OCI-LY7 (cell line): ENCODE data around the gene EEPD1. TPM values are rescaled to one million over a fixed set of nuclear protein-coding genes. Genes with fewer than 3 reads are reported as not detected.

Source experiments
- BruUV-seq: library from RNA; stranded (reverse); fragments of 400-500 nt; replicated peaks from 2 replicates; lab custom pipeline; 2021; lab: Mats Ljungman, UMichigan
- CTCF ChIA-PET: fragments of 300-600 bp; sonication (Branson Sonifier 250); formaldehyde crosslinking; loops from one replicate; lab custom pipeline; 2022; ENCODE audit warnings: antibody characterized with exemption; ENCODE audit not compliant: unreplicated experiment; lab: Charles Lee
- POLR2A ChIA-PET: fragments of 300-600 bp; sonication (Branson Sonifier 250); formaldehyde crosslinking; loops from one replicate; lab custom pipeline; 2022; ENCODE audit warnings: antibody characterized with exemption; lab: Charles Lee
- DNase-seq: peaks from one replicate; pipeline ENCODE4 v3.0.0-alpha.2; 2015; ENCODE audit warnings: low spot score
- H2AFZ ChIP-seq: fragments of 200-600 bp; sonication (generic), shearing (Covaris generic); 2 replicates; pipeline ENCODE4 v1.6.1; 2014; ENCODE audit warnings: mild to moderate bottlenecking, antibody characterized with exemption, low read length, moderate library complexity
- H3K27ac ChIP-seq: fragments of 200-600 bp; sonication (generic); 2 replicates; pipeline ENCODE4 v1.5.1; 2014; ENCODE audit warnings: mixed run types, low read depth, mild to moderate bottlenecking, moderate library complexity, low read length, inconsistent platforms; ENCODE audit not compliant: poor library complexity, severe bottlenecking
- H3K36me3 ChIP-seq: fragments of 200-600 bp; sonication (generic); 2 replicates; pipeline ENCODE4 v1.6.1; 2014; ENCODE audit warnings: mild to moderate bottlenecking, antibody characterized with exemption, low read length, moderate library complexity, mixed read lengths; ENCODE audit not compliant: insufficient read depth
- H3K4me1 ChIP-seq: fragments of 200-600 bp; sonication (generic); 2 replicates; pipeline ENCODE4 v1.5.1; 2014; ENCODE audit warnings: mild to moderate bottlenecking, low read length; ENCODE audit not compliant: insufficient read depth, poor library complexity, severe bottlenecking
- H3K4me2 ChIP-seq: fragments of 200-600 bp; sonication (generic); 2 replicates; pipeline ENCODE4 v1.6.1; 2014; ENCODE audit warnings: mild to moderate bottlenecking, low read length
- H3K4me3 ChIP-seq: fragments of 200-600 bp; sonication (generic); 2 replicates; pipeline ENCODE4 v1.5.1; 2014; ENCODE audit warnings: mild to moderate bottlenecking, low read depth, low read length; ENCODE audit not compliant: poor library complexity, severe bottlenecking
- H3K79me2 ChIP-seq: fragments of 200-600 bp; sonication (generic); 2 replicates; pipeline ENCODE4 v1.6.1; 2016; ENCODE audit warnings: low read depth, mild to moderate bottlenecking, low read length, moderate library complexity, mixed read lengths; ENCODE audit not compliant: insufficient read depth
- H3K9me2 ChIP-seq: fragments of 200-600 bp; sonication (generic); 2 replicates; pipeline ENCODE4 v1.6.1; 2016; ENCODE audit warnings: mild to moderate bottlenecking, low read length, mixed read lengths; ENCODE audit not compliant: insufficient read depth
- H3K9me3 ChIP-seq: fragments of 200-600 bp; sonication (generic); 2 replicates; pipeline ENCODE4 v1.6.1; 2014; ENCODE audit warnings: mild to moderate bottlenecking, mixed run types, low read length, mixed read lengths
- H4K20me1 ChIP-seq: fragments of 200-600 bp; sonication (generic); 2 replicates; pipeline ENCODE4 v1.6.1; 2014; ENCODE audit warnings: mild to moderate bottlenecking, antibody characterized with exemption, low read length, moderate library complexity, mixed read lengths; ENCODE audit not compliant: insufficient read depth
- CTCF ChIP-seq: fragments of 200-600 bp; sonication (generic); conservative IDR thresholded peaks from 2 replicates; pipeline ENCODE4 v1.5.1; 2014; ENCODE audit warnings: mild to moderate bottlenecking, antibody characterized with exemption, low read length, moderate library complexity, mixed read lengths
- EZH2phosphoT487 ChIP-seq: fragments of 200-600 bp; sonication (generic); IDR thresholded peaks from 2 replicates; pipeline ENCODE4 v1.6.1; 2018; ENCODE audit warnings: low read depth, borderline replicate concordance, mild to moderate bottlenecking, mixed run types, antibody characterized with exemption, low read length, moderate library complexity, mixed read lengths
- intact Hi-C: fragments of 100-400 bp; cut with micrococcal nuclease; formaldehyde crosslinking; loops from one replicate; pipeline ENCODE4 v1.10.0; 2022; ENCODE audit not compliant: unreplicated experiment
- total RNA-seq, 2 experiments: library from RNA; depleted of rRNA in 1 of 2; stranded (reverse); fragments of >200 nt in 1 of 2; shearing (Covaris generic) in 1 of 2; gene quantifications; 2 replicates each; pipeline ENCODE4 v1.2.3, GENCODE V29; 2014 to 2022

Gene EEPD1
- total RNA-seq, 2 experiments from 2014 or later = 1.7 to 8.1 TPM

- POLR2A ChIA-PET = interaction anchor here (0.6 to 1.2 kb wide), 4 partner anchors 8 to 11 kb away, joined by 3 to 6 read pairs (median 4); no protein-coding TSS in a partner anchor
Observed at GRCh38 chr7:36132012-36132411, 21.0 kb upstream of the EEPD1 start.

GRCh38 chr7:36135700-36136099 lies 17.4 kb upstream of the EEPD1 start:
- no peaks in the 10 kb centered on the region for H3K79me2 ChIP-seq
- no peak overlapping the region for H3K27ac ChIP-seq
- CTCF ChIA-PET = no interaction called here
- no peaks in the 10 kb centered on the region for H3K4me1 ChIP-seq
- H2AFZ ChIP-seq = no peak overlapping the region
- intact Hi-C loops = no loop called here
- no peak overlapping the region for H3K4me2 ChIP-seq
- H3K9me2 ChIP-seq = no peaks in the 10 kb centered on the region
- no TSS peak for BruUV-seq
- no peaks in the 10 kb centered on the region for H3K36me3 ChIP-seq
- no peak for DNase-seq
- H3K4me3 ChIP-seq = no peak overlapping the region
- POLR2A ChIA-PET = interaction anchor here (0.9 kb wide), 1 partner anchor 153 kb away, joined by 3 read pairs; no protein-coding TSS in a partner anchor
- no peaks in the 10 kb centered on the region for H3K9me3 ChIP-seq
- TF ChIP-seq CTCF = no peak
- no peak for TF ChIP-seq EZH2phosphoT487
- no peaks in the 10 kb centered on the region for H4K20me1 ChIP-seq

More at GRCh38 chr7:36132012-36132411, 21.0 kb upstream of the EEPD1 start:
- H3K4me1 ChIP-seq = no peaks in the 10 kb centered on the region
- no peaks in the 10 kb centered on the region for H3K9me2 ChIP-seq
- H3K9me3 ChIP-seq = no peaks in the 10 kb centered on the region
- no peak overlapping the region for H3K27ac ChIP-seq
- H3K36me3 ChIP-seq = no peaks in the 10 kb centered on the region
- intact Hi-C loops = loop anchor here (1.0 kb wide), 1 partner anchor 159 kb away; no protein-coding TSS in a partner anchor
- TF ChIP-seq CTCF (0 out of 2 replicates have a peak, but pooled peaks have one; percentile 14), EZH2phosphoT487 (no peak)
- CTCF ChIA-PET = no interaction called here
- BruUV-seq = no TSS peak
- DNase-seq = no peak
- no peak overlapping the region for H3K4me3 ChIP-seq
- no peaks in the 10 kb centered on the region for H4K20me1 ChIP-seq
- H3K79me2 ChIP-seq = no peaks in the 10 kb centered on the region
- H2AFZ ChIP-seq = no peak overlapping the region
- no peak overlapping the region for H3K4me2 ChIP-seq

- Histone ChIP-seq H3K36me3 (no peaks in the 10 kb centered on the region), H4K20me1 (no peaks in the 10 kb centered on the region), H3K79me2 (no peaks in the 10 kb centered on the region), H3K4me2 (no peak overlapping the region), H3K27ac (no peak overlapping the region), H3K4me3 (no peak overlapping the region), H2AFZ (no peak overlapping the region), H3K9me3 (no peaks in the 10 kb centered on the region), H3K9me2 (no peaks in the 10 kb centered on the region), H3K4me1 (no peaks in the 10 kb centered on the region)
- no peak for DNase-seq
- CTCF ChIA-PET = no interaction called here
- POLR2A ChIA-PET = no interaction called here
- no peak for TF ChIP-seq CTCF
- intact Hi-C loops = no loop called here
- no TSS peak for BruUV-seq
Observed at GRCh38 chr7:36137258-36137657, 15.8 kb upstream of the EEPD1 start.
